Uterus (tissue), 4 donors: Measurements from ENCODE around the gene TMEM272. TPM values are rescaled to one million over a fixed set of nuclear protein-coding genes. Genes with fewer than 3 reads are reported as not detected.

ENCODE experiments used
- DNase-seq, 2 donors: peaks; one replicate each; pipeline ENCODE4 v3.0.0-alpha.2; 2019 to 2020
- H3K27ac ChIP-seq, 2 donors: fragments of 200-600 bp; sonication (generic); 1 replicate in 1 of 2; 2 replicates in 1 of 2; pipeline ENCODE4 v1.5.1; 2016 to 2018
- H3K27me3 ChIP-seq, 2 donors: fragments of 200-600 bp; sonication (generic); one replicate each; pipeline ENCODE4 v1.5.1; 2018 to 2019; ENCODE audit warnings: control low read depth in 1 of 2
- H3K36me3 ChIP-seq, 2 donors: fragments of 200-600 bp; sonication (generic); one replicate each; pipeline ENCODE4 v1.5.1; 2019; ENCODE audit warnings: control low read depth in 1 of 2
- H3K4me1 ChIP-seq, 2 donors: fragments of 200-600 bp; sonication (generic); one replicate each; pipeline ENCODE4 v1.5.1; 2018 to 2019; ENCODE audit warnings: control low read depth in 1 of 2
- H3K4me3 ChIP-seq, 2 donors: fragments of 200-600 bp; sonication (generic); 1 replicate in 1 of 2; 2 replicates in 1 of 2; pipeline ENCODE4 v1.5.1; 2018 to 2019; ENCODE audit warnings: mild to moderate bottlenecking in 1 of 2
- H3K9me3 ChIP-seq, 2 donors: fragments of 200-600 bp; sonication (generic); one replicate each; pipeline ENCODE4 v1.5.1; 2019; ENCODE audit warnings: control low read depth in 1 of 2
- POLR2A ChIP-seq, 2 donors: fragments of 450-650 bp; IDR thresholded peaks; one replicate each; pipeline ENCODE4 v1.6.1; 2016; ENCODE audit warnings: antibody characterized with exemption in 2 of 2, mild to moderate bottlenecking in 1 of 2, moderate library complexity in 1 of 2
- intact Hi-C: fragments of 100-400 bp; cut with DNase I; formaldehyde crosslinking; loops from one replicate; pipeline ENCODE4 v1.15.1; 2023; ENCODE audit warnings: low total_unique reads
- total RNA-seq, 4 donors: library from RNA; depleted of rRNA in 3 of 4; stranded (reverse); fragments of >200 nt in 3 of 4; gene quantifications; one replicate each; pipeline versions ENCODE4 v1.1.0 to v1.2.4, GENCODE V29; 2014 to 2023
- TF ChIP-seq, protein P1 (sequence below), 4 experiments: fragments of 200-600 bp in 2 of 4; fragments of 450-650 bp in 2 of 4; sonication (generic) in 2 of 4; IDR thresholded peaks; one replicate each; pipeline ENCODE4 v1.5.1; 2016 to 2019; ENCODE audit warnings: antibody characterized with exemption in 4 of 4, mild to moderate bottlenecking in 2 of 4, moderate library complexity in 1 of 4
- donor health status: DM: yes; HTN: yes; CAD: no.

Gene TMEM272
- total RNA-seq, 4 donors from 2014 or later: 0.14 to 0.52 TPM; not detected in 2

GRCh38 chr13:51831519-51831918 lies 13.5 kb downstream of the TMEM272 start:
- Histone ChIP-seq H3K4me3 (no peak overlapping the region), H3K4me1 (no peaks in the 10 kb centered on the region), H3K27me3 (no peaks in the 10 kb centered on the region), H3K27ac (no peak overlapping the region), H3K36me3 (no peaks in the 10 kb centered on the region), H3K9me3 (no peaks in the 10 kb centered on the region)
- TF ChIP-seq, protein P1, sequence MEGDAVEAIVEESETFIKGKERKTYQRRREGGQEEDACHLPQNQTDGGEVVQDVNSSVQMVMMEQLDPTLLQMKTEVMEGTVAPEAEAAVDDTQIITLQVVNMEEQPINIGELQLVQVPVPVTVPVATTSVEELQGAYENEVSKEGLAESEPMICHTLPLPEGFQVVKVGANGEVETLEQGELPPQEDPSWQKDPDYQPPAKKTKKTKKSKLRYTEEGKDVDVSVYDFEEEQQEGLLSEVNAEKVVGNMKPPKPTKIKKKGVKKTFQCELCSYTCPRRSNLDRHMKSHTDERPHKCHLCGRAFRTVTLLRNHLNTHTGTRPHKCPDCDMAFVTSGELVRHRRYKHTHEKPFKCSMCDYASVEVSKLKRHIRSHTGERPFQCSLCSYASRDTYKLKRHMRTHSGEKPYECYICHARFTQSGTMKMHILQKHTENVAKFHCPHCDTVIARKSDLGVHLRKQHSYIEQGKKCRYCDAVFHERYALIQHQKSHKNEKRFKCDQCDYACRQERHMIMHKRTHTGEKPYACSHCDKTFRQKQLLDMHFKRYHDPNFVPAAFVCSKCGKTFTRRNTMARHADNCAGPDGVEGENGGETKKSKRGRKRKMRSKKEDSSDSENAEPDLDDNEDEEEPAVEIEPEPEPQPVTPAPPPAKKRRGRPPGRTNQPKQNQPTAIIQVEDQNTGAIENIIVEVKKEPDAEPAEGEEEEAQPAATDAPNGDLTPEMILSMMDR (IDR thresholded peaks at IDR 0.05): no peak
- TF ChIP-seq POLR2A (IDR thresholded peaks at IDR 0.05): no peak
- no peak for DNase-seq
- intact Hi-C loops: no loop called here

DNA sequence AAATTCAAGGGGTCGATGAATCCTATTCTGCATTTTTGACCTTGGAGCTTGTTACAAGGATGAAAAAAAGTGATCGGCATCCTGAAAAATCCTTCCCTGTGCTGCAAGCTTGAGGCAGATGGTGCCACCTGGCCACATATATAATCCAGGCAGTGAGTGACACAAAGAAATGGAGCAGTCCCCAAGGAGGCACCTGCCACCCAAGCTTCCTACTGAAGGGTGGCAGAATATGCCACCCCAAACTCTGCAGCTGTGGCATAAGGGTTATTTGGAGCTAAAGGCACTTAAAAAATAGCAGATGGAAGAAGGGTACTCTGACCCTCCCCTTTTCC lies 15.4 kb downstream of the TMEM272 start:
- TF ChIP-seq, protein P1 (IDR thresholded peaks at IDR 0.05): no peak
- TF ChIP-seq POLR2A (IDR thresholded peaks at IDR 0.05): no peak
- no peaks in the 10 kb centered on the region for H3K36me3 ChIP-seq
- DNase-seq: no peak
- H3K9me3 ChIP-seq: no peaks in the 10 kb centered on the region
- no peaks in the 10 kb centered on the region for H3K27me3 ChIP-seq
- intact Hi-C loops: no loop called here
- no peak overlapping the region for H3K27ac ChIP-seq
- H3K4me1 ChIP-seq: no peaks in the 10 kb centered on the region
- no peak overlapping the region for H3K4me3 ChIP-seq

DNA sequence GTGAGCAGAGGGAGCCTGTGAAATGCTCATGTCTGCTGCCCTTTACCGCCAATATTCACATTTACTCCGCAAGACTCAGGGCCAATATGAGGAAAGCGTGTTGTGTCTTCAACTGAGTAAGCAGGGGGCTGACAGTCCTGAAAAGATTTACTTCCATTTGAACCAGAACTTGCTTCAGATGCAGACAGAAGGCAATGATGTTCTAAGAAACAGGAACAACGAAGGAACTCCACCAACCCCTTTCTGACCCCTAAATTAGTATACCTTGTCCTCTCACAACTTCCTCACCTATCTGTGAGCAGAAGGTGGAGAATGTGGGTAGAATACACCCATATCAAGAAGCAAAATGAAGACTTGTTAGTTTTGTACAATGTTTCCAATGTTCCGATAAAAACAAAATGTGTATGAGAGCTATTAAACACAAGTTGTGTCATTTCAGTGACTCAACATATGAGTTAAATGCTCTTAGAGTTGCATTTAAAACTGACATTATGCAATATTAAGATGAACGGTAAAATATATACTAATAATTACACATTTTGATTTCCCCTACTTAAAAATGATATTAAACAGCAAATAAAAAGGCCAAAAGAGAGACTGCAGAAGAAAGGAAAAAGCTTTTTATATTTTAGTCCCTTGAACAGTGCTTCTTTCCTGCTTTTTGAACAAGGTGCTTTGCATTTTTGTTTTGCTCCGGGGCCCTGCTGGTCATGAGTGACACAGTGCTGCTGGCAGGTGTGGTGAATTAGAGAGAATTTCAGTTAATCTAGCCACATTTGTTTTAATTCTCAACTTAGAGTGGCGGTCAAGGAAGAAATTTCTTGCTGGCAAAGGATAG lies 16.0 kb downstream of the TMEM272 start:
- no peaks in the 10 kb centered on the region for H3K27me3 ChIP-seq

GRCh38 chr13:51827254-51827653 lies 17.7 kb downstream of the TMEM272 start:
- DNase-seq: no peak
- Histone ChIP-seq H3K27me3 (no peaks in the 10 kb centered on the region), H3K9me3 (no peaks in the 10 kb centered on the region), H3K4me1 (no peaks in the 10 kb centered on the region), H3K4me3 (no peak overlapping the region), H3K36me3 (no peaks in the 10 kb centered on the region), H3K27ac (peak overlapping the region; percentile 63 to 69)
- TF ChIP-seq, protein P1 (IDR thresholded peaks at IDR 0.05): no peak
- no peak for TF ChIP-seq POLR2A (IDR thresholded peaks at IDR 0.05)
- intact Hi-C loops: no loop called here

More for the DNA sequence above, 16.0 kb downstream of the TMEM272 start:
- Histone ChIP-seq H3K4me1 (no peaks in the 10 kb centered on the region), H3K27ac (no peak overlapping the region), H3K4me3 (no peak overlapping the region), H3K36me3 (no peaks in the 10 kb centered on the region), H3K9me3 (no peaks in the 10 kb centered on the region)
- TF ChIP-seq, protein P1 (IDR thresholded peaks at IDR 0.05): no peak
- no peak for TF ChIP-seq POLR2A (IDR thresholded peaks at IDR 0.05)
- intact Hi-C loops: no loop called here
- DNase-seq: no peak

DNA sequence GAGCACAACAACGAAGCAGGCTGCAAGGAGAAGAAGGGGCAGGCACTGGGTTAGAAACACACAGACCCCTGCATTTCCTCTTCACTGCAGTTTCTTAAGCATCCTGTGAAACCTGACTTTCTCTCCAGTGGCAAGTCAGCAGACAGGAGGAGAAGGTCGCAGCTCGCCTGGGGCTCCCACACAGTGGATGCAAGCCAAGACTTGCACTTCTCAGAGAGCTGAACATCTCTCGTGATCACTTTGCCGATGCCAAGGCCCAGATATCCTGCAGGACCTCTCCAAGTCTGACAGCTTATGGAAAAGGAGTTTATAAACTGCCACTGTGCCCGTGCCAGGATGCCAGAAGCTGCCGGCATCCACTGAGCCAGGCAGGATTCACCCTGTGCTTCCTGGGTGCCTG lies 18.4 kb downstream of the TMEM272 start:
- no peaks in the 10 kb centered on the region for H3K9me3 ChIP-seq
- H3K4me3 ChIP-seq: no peak overlapping the region
- H3K27ac ChIP-seq: peak overlapping the region; percentile 63 to 69
- no peaks in the 10 kb centered on the region for H3K36me3 ChIP-seq
- intact Hi-C loops: no loop called here
- no peaks in the 10 kb centered on the region for H3K27me3 ChIP-seq
- TF ChIP-seq, protein P1 (IDR thresholded peaks at IDR 0.05): no peak
- TF ChIP-seq POLR2A (IDR thresholded peaks at IDR 0.05): no peak
- DNase-seq: peak; percentile 66 to 68
- H3K4me1 ChIP-seq: no peaks in the 10 kb centered on the region
